GM13977 (cell line): ENCODE data around the gene CADM3.

Source experiments
- DNase-seq: peaks from one replicate; pipeline ENCODE4 v3.0.0; 2012; ENCODE audit warnings: low spot score
- CTCF ChIP-seq: IDR thresholded peaks from 2 replicates; pipeline ENCODE4 v1.5.1; 2012; ENCODE audit warnings: mild to moderate bottlenecking, control low read depth; ENCODE audit not compliant: insufficient read depth; ENCODE audit errors: extremely low read depth, missing control alignments
- in situ Hi-C: fragments of 300-500 bp; cut with MboI; formaldehyde crosslinking; loops from one replicate; pipeline ENCODE4 v1.12.0; 2022; ENCODE audit warnings: low sequenced_read_pairs, low pct_unique_long_range_greater_than_20kb, mixed read lengths, inconsistent platforms; ENCODE audit not compliant: unreplicated experiment

CADM3 gene

GRCh38 chr1:159190441-159190840 lies 19.0 kb downstream of the CADM3 start:
- TF ChIP-seq CTCF: no peak
- in situ Hi-C loops: no loop called here
- DNase-seq: no peak

- TF ChIP-seq CTCF: peak; percentile 34
- DNase-seq: no peak
- in situ Hi-C loops: no loop called here
Observed at GRCh38 chr1:159196543-159196942, 25.1 kb downstream of the CADM3 start.

- DNase-seq: peak; percentile 59
- in situ Hi-C loops: no loop called here
- peak; percentile 78 for TF ChIP-seq CTCF
Observed at GRCh38 chr1:159197561-159198557, 26.4 kb downstream of the CADM3 start.

GRCh38 chr1:159199901-159200300 lies 28.5 kb downstream of the CADM3 start:
- no peak for DNase-seq
- no peak for TF ChIP-seq CTCF
- in situ Hi-C loops: no loop called here

GRCh38 chr1:159200769-159201168 lies 29.4 kb downstream of the CADM3 start:
- in situ Hi-C loops: no loop called here
- no peak for TF ChIP-seq CTCF
- DNase-seq: no peak

GRCh38 chr1:159201642-159202041 lies 30.2 kb downstream of the CADM3 start:
- DNase-seq: no peak
- TF ChIP-seq CTCF: no peak
- in situ Hi-C loops: no loop called here
